ENCODE measurements around the gene CCDC112. TPM values are rescaled to one million over a fixed set of nuclear protein-coding genes. Genes with fewer than 3 reads are reported as not detected.

CCDC112 gene
- total and polyA plus RNA-seq, 2 of the 13 experiments (the other 11 are each of a cell fraction or from before 2014, with no cell fraction given), result 1.1 to 2.8 TPM

- no peaks in the 10 kb centered on the region for H3K36me3 ChIP-seq (replicated peaks in 1 of 2; ENCODE audit: control insufficient read depth in 1 of 2, insufficient read depth in 2 of 2, low read length in 2 of 2)
- intact Hi-C loops (cut with micrococcal nuclease; ENCODE audit: unreplicated experiment) (no loop called here), in situ Hi-C loops (cut with HindIII; ENCODE audit: extremely low pct_ligation_motif_present, low pct_unique_long_range_greater_than_20kb) (no loop called here)
- TF ChIP-seq ATM (IDR thresholded peaks at IDR 0.05; ENCODE audit: borderline replicate concordance), result no peak
- TF ChIP-seq, protein P1, sequence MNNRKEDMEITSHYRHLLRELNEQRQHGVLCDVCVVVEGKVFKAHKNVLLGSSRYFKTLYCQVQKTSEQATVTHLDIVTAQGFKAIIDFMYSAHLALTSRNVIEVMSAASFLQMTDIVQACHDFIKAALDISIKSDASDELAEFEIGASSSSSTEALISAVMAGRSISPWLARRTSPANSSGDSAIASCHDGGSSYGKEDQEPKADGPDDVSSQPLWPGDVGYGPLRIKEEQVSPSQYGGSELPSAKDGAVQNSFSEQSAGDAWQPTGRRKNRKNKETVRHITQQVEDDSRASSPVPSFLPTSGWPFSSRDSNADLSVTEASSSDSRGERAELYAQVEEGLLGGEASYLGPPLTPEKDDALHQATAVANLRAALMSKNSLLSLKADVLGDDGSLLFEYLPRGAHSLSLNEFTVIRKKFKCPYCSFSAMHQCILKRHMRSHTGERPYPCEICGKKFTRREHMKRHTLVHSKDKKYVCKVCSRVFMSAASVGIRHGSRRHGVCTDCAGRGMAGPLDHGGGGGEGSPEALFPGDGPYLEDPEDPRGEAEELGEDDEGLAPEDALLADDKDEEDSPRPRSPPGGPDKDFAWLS (CRISPR knock-in tag; IDR thresholded peaks at IDR 0.05; ENCODE audit: borderline replicate concordance), result no peak
- no peak for TF ChIP-seq TEF (CRISPR knock-in tag; IDR thresholded peaks at IDR 0.05)
- TF ChIP-seq NR2F2 (IDR thresholded peaks at IDR 0.05; ENCODE audit: borderline replicate concordance, low read depth), result no peak
- H3K79me2 ChIP-seq (ENCODE audit: insufficient read depth, low read length), result no peaks in the 10 kb centered on the region
- no TSS peak for BruUV-seq (replicated peaks)
- WGBS (ENCODE audit: low lambda C conversion rate), result 46% methylated on average over 5 of the region's 6 CpGs
- FAIRE-seq (no peak), ATAC-seq (no peak), DNase-seq (ENCODE audit: low spot score) (no peak)
- CTCF ChIA-PET (ENCODE audit: low intra/inter-chr PET ratio, low total read pairs), result no interaction called here
- no peak overlapping the region for H2AFZ ChIP-seq (ENCODE audit: low read length)
- H3K9ac ChIP-seq (ENCODE audit: insufficient read depth, low read depth, low read length), result no peak overlapping the region
- no peak overlapping the region for H3K27ac ChIP-seq (ENCODE audit: extremely low read length, insufficient read depth, low read length)
- H3K27me3 ChIP-seq (ENCODE audit: control insufficient read depth in 1 of 2, insufficient read depth in 2 of 2, low read length in 2 of 2), result no peaks in the 10 kb centered on the region
- H4K20me1 ChIP-seq (ENCODE audit: insufficient read depth, low read length), result no peaks in the 10 kb centered on the region
- peaks cover 7% of the 10 kb centered on the region for H3K4me1 ChIP-seq (ENCODE audit: insufficient read depth, low read length)
- no peak overlapping the region for H3K4me2 ChIP-seq (ENCODE audit: low read depth, low read length)
- H3K9me3 ChIP-seq (ENCODE audit: low read length), result no peaks in the 10 kb centered on the region
- H3K4me3 ChIP-seq (replicated peaks in 1 of 3; ENCODE audit: insufficient read depth in 1 of 3, low read depth in 2 of 3, low read length in 3 of 3), result no peak overlapping the region
- POLR2A ChIA-PET, result no interaction called here
These were observed 46.3 kb upstream of the CCDC112 start for GRCh38 chr5:115342590-115343377.

DNA sequence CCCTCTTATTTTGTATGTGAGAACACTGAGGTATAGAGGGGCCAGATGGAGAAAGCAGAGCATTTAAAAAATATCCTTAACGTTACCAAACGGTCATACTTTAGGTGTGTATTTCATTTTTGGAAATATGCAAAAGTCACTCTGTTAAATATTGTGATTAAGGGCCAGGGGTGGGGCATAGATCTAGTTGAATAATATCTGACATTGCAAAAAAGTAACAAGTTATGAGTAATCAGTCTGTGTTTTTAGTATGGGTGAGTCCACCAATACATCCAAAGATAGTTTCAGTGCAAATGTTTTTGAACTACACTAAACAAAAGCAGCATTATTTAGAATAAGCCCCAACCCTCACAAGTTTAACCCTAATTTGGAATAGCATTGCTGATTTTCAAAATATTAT, 45.3 kb upstream of the CCDC112 start:
- CTCF ChIA-PET (ENCODE audit: low intra/inter-chr PET ratio, low total read pairs), result no interaction called here
- DNase-seq (ENCODE audit: low spot score), result no peak
- FAIRE-seq, result no peak
- Histone ChIP-seq H3K4me3 (replicated peaks in 1 of 3; ENCODE audit: insufficient read depth in 1 of 3, low read depth in 2 of 3, low read length in 3 of 3) (no peak overlapping the region), H3K79me2 (ENCODE audit: insufficient read depth, low read length) (no peaks in the 10 kb centered on the region), H3K9me3 (ENCODE audit: low read length) (no peaks in the 10 kb centered on the region), H2AFZ (ENCODE audit: low read length) (no peak overlapping the region), H3K9ac (ENCODE audit: insufficient read depth, low read depth, low read length) (no peak overlapping the region), H3K27me3 (ENCODE audit: control insufficient read depth in 1 of 2, insufficient read depth in 2 of 2, low read length in 2 of 2) (no peaks in the 10 kb centered on the region), H3K4me2 (ENCODE audit: low read depth, low read length) (no peak overlapping the region), H3K4me1 (ENCODE audit: insufficient read depth, low read length) (peaks cover 12% of the 10 kb centered on the region), H4K20me1 (ENCODE audit: insufficient read depth, low read length) (no peaks in the 10 kb centered on the region), H3K36me3 (replicated peaks in 1 of 2; ENCODE audit: control insufficient read depth in 1 of 2, insufficient read depth in 2 of 2, low read length in 2 of 2) (no peaks in the 10 kb centered on the region), H3K27ac (ENCODE audit: extremely low read length, insufficient read depth, low read length) (no peak overlapping the region)
- no TSS peak for BruUV-seq (replicated peaks)
- POLR2A ChIA-PET, result no interaction called here
- in situ Hi-C loops (cut with HindIII; ENCODE audit: extremely low pct_ligation_motif_present, low pct_unique_long_range_greater_than_20kb), result no loop called here
- TF ChIP-seq ZNF615 (CRISPR knock-in tag; IDR thresholded peaks at IDR 0.05; ENCODE audit: borderline replicate concordance) (no peak), MAFK (conservative IDR thresholded peaks at IDR 0.05 in 1 of 2, IDR thresholded peaks at IDR 0.05 in 1 of 2; ENCODE audit: low read length in 2 of 2) (peak in 1 of 2 experiments; percentile 50; a peak in 2 of 4 replicates), HDAC1 (CRISPR knock-in tag; IDR thresholded peaks at IDR 0.05) (no peak)
- ATAC-seq, result no peak
- intact Hi-C loops (cut with micrococcal nuclease; ENCODE audit: unreplicated experiment), result no loop called here
- 0% methylated on average over 2 of the region's 2 CpGs for WGBS (ENCODE audit: low lambda C conversion rate)
